WTC11 (cell line): ENCODE data around the gene PRSS33. TPM values are rescaled to one million over a fixed set of nuclear protein-coding genes. Genes with fewer than 3 reads are reported as not detected.

Source experiments
- ATAC-seq: fragments of 200-7000 bp; cut with Tn5 transposase; 2 replicates; pipeline ENCODE4 v1.10.0; 2021; ENCODE audit warnings: mild to moderate bottlenecking, moderate library complexity
- CTCF ChIA-PET: fragments of 300-600 bp; sonication (Branson Sonifier 250); formaldehyde crosslinking; loops from one replicate; lab custom pipeline; 2021; ENCODE audit warnings: antibody characterized with exemption; lab: Charles Lee
- POLR2A ChIA-PET: fragments of 350-600 bp; sonication (Branson Sonifier 250); formaldehyde crosslinking; loops from one replicate; lab custom pipeline; 2021; ENCODE audit warnings: antibody characterized with exemption; lab: Charles Lee
- DNase-seq: peaks from one replicate; pipeline ENCODE4 v3.0.0; 2021; ENCODE audit warnings: low spot score
- H3K27ac Mint-ChIP-seq: 2 replicates; pipeline ENCODE4 v1.8.0; 2021; ENCODE audit warnings: mixed read lengths
- H3K27me3 Mint-ChIP-seq: 2 replicates; pipeline ENCODE4 v1.8.0; 2021; ENCODE audit warnings: low read depth, mild to moderate bottlenecking, moderate library complexity, mixed read lengths
- H3K36me3 Mint-ChIP-seq: 2 replicates; pipeline ENCODE4 v1.8.0; 2021; ENCODE audit warnings: mixed read lengths
- H3K4me1 Mint-ChIP-seq: 2 replicates; pipeline ENCODE4 v1.8.0; 2022; ENCODE audit warnings: mixed read lengths
- H3K4me3 Mint-ChIP-seq: 2 replicates; pipeline ENCODE4 v1.8.0; 2021; ENCODE audit warnings: mild to moderate bottlenecking, moderate library complexity, mixed read lengths
- H3K9me3 Mint-ChIP-seq: 2 replicates; pipeline ENCODE4 v1.8.0; 2021; ENCODE audit warnings: mixed read lengths
- ATF1 ChIP-seq: sonication (generic); formaldehyde crosslinking; IDR thresholded peaks from 2 replicates; pipeline ENCODE4 v1.8.1; 2023; ENCODE audit warnings: mild to moderate bottlenecking, moderate library complexity, missing genetic modification reagents
- HMGA2 ChIP-seq: fragments of 250-450 bp; sonication (Bioruptor Pico); IDR thresholded peaks from 2 replicates; pipeline ENCODE4 v1.4.0; 2021; ENCODE audit warnings: mild to moderate bottlenecking, moderate library complexity
- NR2C2 ChIP-seq: sonication (generic); formaldehyde crosslinking; IDR thresholded peaks from 2 replicates; pipeline ENCODE4 v1.8.0; 2022; ENCODE audit warnings: mild to moderate bottlenecking, missing genetic modification reagents
- PRRX2 ChIP-seq: fragments of 250-450 bp; sonication (Bioruptor Pico); IDR thresholded peaks from 2 replicates; pipeline ENCODE4 v1.8.0; 2021; ENCODE audit warnings: mild to moderate bottlenecking
- RELA ChIP-seq: sonication (generic); formaldehyde crosslinking; IDR thresholded peaks from 2 replicates; pipeline ENCODE4 v1.8.1; 2022; ENCODE audit warnings: missing genetic modification reagents, mild to moderate bottlenecking, borderline replicate concordance
- TEAD4 ChIP-seq: sonication (generic); formaldehyde crosslinking; IDR thresholded peaks from 2 replicates; pipeline ENCODE4 v1.8.0; 2022; ENCODE audit warnings: mild to moderate bottlenecking, missing genetic modification reagents
- TP53 ChIP-seq: sonication (generic); formaldehyde crosslinking; IDR thresholded peaks from 2 replicates; pipeline ENCODE4 v1.8.1; 2023; ENCODE audit warnings: mild to moderate bottlenecking, missing genetic modification reagents
- ZBTB21 ChIP-seq: sonication (generic); formaldehyde crosslinking; IDR thresholded peaks from 2 replicates; pipeline ENCODE4 v1.8.1; 2023; ENCODE audit warnings: mild to moderate bottlenecking, missing genetic modification reagents, borderline replicate concordance
- ZNF317 ChIP-seq: sonication (generic); formaldehyde crosslinking; IDR thresholded peaks from 2 replicates; pipeline ENCODE4 v1.8.1; 2023; ENCODE audit warnings: low read depth, mild to moderate bottlenecking, moderate library complexity, missing genetic modification reagents, borderline replicate concordance
- ZNF396 ChIP-seq: fragments of 250-450 bp; sonication (Bioruptor Pico); IDR thresholded peaks from 2 replicates; pipeline ENCODE4 v1.8.0; 2021; ENCODE audit warnings: mild to moderate bottlenecking, moderate library complexity, borderline replicate concordance
- ZNF423 ChIP-seq: fragments of 250-450 bp; sonication (Bioruptor Pico); IDR thresholded peaks from 2 replicates; pipeline ENCODE4 v2.1.2; 2022; ENCODE audit warnings: mild to moderate bottlenecking, moderate library complexity
- total RNA-seq: library from RNA; stranded (reverse); gene quantifications from 3 replicates; pipeline ENCODE4 v1.2.3, GENCODE V29; 2021
- TF ChIP-seq, protein P1 (sequence below): sonication (generic); formaldehyde crosslinking; IDR thresholded peaks from 2 replicates; pipeline ENCODE4 v1.8.1; 2023; ENCODE audit warnings: mild to moderate bottlenecking, missing genetic modification reagents, moderate library complexity
- TF ChIP-seq, protein P2 (sequence below): sonication (generic); formaldehyde crosslinking; IDR thresholded peaks from 2 replicates; pipeline ENCODE4 v1.8.1; 2022; ENCODE audit warnings: low read depth, mild to moderate bottlenecking, moderate library complexity, missing genetic modification reagents, borderline replicate concordance
- TF ChIP-seq, protein P3 (sequence below): sonication (generic); formaldehyde crosslinking; IDR thresholded peaks from 2 replicates; pipeline ENCODE4 v1.8.1; 2022; ENCODE audit warnings: mild to moderate bottlenecking, missing genetic modification reagents, moderate library complexity, borderline replicate concordance
- TF ChIP-seq, protein P4 (sequence below): sonication (generic); formaldehyde crosslinking; IDR thresholded peaks from 2 replicates; pipeline ENCODE4 v1.8.0; 2022; ENCODE audit warnings: mild to moderate bottlenecking, missing genetic modification reagents
- TF ChIP-seq, protein P5 (sequence below): fragments of 250-450 bp; sonication (Bioruptor Pico); IDR thresholded peaks from 2 replicates; pipeline ENCODE4 v1.9.0; 2021; ENCODE audit warnings: mild to moderate bottlenecking, borderline replicate concordance
- TF ChIP-seq, protein P6 (sequence below): fragments of 250-450 bp; sonication (Bioruptor Pico); IDR thresholded peaks from 2 replicates; pipeline ENCODE4 v1.9.0; 2021; ENCODE audit warnings: moderate library complexity, mild to moderate bottlenecking, inconsistent platforms, borderline replicate concordance
- TF ChIP-seq, protein P7 (sequence below): sonication (generic); formaldehyde crosslinking; IDR thresholded peaks from 2 replicates; pipeline ENCODE4 v1.8.0; 2022; ENCODE audit warnings: missing genetic modification reagents

PRSS33 gene
- total RNA-seq, 1 experiment from 2014 or later, result 0.24 TPM

DNA sequence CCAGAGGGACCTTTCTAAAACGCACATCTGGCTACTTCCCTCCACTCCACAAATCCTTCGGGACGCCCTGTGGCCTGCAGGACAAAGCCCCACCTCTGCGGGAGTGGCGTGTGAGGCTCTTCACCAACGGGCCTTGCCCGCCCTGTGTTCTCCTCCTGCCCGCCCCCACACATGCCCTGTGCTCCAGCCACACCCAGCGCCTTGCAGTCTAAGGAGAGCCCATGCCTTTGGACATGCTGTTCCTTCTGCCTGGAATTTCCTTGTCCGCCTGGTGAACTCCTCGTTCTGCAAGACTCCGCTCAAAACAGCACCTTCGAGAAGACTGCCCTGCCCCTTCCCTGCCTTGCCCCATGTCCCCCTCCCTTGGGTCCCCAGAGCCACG lies 17.7 kb downstream of the PRSS33 start:
- ATAC-seq, result no peak
- TF ChIP-seq, protein P1, sequence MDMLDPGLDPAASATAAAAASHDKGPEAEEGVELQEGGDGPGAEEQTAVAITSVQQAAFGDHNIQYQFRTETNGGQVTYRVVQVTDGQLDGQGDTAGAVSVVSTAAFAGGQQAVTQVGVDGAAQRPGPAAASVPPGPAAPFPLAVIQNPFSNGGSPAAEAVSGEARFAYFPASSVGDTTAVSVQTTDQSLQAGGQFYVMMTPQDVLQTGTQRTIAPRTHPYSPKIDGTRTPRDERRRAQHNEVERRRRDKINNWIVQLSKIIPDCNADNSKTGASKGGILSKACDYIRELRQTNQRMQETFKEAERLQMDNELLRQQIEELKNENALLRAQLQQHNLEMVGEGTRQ (CRISPR knock-in tag), result no peak
- TF ChIP-seq ZBTB21 (no peak), ZNF396 (no peak), ATF1 (CRISPR knock-in tag) (no peak), TEAD4 (no peak), ZNF423 (CRISPR knock-in tag) (no peak), RELA (no peak), HMGA2 (no peak), NR2C2 (CRISPR knock-in tag) (no peak)
- TF ChIP-seq, protein P2, sequence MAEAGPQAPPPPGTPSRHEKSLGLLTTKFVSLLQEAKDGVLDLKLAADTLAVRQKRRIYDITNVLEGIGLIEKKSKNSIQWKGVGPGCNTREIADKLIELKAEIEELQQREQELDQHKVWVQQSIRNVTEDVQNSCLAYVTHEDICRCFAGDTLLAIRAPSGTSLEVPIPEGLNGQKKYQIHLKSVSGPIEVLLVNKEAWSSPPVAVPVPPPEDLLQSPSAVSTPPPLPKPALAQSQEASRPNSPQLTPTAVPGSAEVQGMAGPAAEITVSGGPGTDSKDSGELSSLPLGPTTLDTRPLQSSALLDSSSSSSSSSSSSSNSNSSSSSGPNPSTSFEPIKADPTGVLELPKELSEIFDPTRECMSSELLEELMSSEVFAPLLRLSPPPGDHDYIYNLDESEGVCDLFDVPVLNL (CRISPR knock-in tag), result no peak
- TF ChIP-seq, protein P3, sequence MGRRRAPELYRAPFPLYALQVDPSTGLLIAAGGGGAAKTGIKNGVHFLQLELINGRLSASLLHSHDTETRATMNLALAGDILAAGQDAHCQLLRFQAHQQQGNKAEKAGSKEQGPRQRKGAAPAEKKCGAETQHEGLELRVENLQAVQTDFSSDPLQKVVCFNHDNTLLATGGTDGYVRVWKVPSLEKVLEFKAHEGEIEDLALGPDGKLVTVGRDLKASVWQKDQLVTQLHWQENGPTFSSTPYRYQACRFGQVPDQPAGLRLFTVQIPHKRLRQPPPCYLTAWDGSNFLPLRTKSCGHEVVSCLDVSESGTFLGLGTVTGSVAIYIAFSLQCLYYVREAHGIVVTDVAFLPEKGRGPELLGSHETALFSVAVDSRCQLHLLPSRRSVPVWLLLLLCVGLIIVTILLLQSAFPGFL (CRISPR knock-in tag), result no peak
- TF ChIP-seq, protein P4, sequence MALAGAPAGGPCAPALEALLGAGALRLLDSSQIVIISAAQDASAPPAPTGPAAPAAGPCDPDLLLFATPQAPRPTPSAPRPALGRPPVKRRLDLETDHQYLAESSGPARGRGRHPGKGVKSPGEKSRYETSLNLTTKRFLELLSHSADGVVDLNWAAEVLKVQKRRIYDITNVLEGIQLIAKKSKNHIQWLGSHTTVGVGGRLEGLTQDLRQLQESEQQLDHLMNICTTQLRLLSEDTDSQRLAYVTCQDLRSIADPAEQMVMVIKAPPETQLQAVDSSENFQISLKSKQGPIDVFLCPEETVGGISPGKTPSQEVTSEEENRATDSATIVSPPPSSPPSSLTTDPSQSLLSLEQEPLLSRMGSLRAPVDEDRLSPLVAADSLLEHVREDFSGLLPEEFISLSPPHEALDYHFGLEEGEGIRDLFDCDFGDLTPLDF (CRISPR knock-in tag), result no peak
- TF ChIP-seq, protein P5, sequence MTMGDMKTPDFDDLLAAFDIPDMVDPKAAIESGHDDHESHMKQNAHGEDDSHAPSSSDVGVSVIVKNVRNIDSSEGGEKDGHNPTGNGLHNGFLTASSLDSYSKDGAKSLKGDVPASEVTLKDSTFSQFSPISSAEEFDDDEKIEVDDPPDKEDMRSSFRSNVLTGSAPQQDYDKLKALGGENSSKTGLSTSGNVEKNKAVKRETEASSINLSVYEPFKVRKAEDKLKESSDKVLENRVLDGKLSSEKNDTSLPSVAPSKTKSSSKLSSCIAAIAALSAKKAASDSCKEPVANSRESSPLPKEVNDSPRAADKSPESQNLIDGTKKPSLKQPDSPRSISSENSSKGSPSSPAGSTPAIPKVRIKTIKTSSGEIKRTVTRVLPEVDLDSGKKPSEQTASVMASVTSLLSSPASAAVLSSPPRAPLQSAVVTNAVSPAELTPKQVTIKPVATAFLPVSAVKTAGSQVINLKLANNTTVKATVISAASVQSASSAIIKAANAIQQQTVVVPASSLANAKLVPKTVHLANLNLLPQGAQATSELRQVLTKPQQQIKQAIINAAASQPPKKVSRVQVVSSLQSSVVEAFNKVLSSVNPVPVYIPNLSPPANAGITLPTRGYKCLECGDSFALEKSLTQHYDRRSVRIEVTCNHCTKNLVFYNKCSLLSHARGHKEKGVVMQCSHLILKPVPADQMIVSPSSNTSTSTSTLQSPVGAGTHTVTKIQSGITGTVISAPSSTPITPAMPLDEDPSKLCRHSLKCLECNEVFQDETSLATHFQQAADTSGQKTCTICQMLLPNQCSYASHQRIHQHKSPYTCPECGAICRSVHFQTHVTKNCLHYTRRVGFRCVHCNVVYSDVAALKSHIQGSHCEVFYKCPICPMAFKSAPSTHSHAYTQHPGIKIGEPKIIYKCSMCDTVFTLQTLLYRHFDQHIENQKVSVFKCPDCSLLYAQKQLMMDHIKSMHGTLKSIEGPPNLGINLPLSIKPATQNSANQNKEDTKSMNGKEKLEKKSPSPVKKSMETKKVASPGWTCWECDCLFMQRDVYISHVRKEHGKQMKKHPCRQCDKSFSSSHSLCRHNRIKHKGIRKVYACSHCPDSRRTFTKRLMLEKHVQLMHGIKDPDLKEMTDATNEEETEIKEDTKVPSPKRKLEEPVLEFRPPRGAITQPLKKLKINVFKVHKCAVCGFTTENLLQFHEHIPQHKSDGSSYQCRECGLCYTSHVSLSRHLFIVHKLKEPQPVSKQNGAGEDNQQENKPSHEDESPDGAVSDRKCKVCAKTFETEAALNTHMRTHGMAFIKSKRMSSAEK (CRISPR knock-in tag), result no peak
- Mint-ChIP-seq H3K27me3 (no peaks in the 10 kb centered on the region), H3K9me3 (peaks cover 20% of the 10 kb centered on the region), H3K4me1 (peaks cover 4% of the 10 kb centered on the region), H3K27ac (peak overlapping the region; percentile 96), H3K36me3 (peaks cover 83% of the 10 kb centered on the region), H3K4me3 (no peak overlapping the region)
- POLR2A ChIA-PET, result no interaction called here
- CTCF ChIA-PET, result interaction anchor here (0.9 to 1.0 kb wide), 2 partner anchors 11 to 53 kb away, joined by 3 to 4 read pairs; no protein-coding TSS in a partner anchor
- DNase-seq, result no peak

DNA sequence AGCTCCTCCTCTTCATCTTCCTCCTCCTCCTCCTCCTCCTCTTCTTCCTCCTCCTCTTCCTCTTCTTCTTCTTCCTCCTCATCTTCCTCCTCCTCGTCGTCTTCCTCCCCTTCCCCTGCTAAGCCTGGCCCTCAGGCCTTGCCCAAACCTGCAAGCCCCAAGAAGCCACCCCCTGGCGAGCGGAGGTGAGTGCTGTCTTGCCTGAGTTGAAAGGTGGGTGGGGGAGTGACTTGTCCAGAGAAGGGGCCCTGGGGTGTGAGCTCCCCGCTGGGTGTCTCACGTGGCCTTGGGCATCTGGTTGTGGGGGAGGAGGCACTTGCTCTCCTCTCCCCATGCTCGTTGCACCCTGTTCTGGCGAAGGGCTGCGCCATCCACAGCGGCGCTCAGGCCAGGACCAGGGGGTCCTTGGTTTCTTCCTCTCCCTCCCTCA lies 18.2 kb downstream of the PRSS33 start:
- POLR2A ChIA-PET, result no interaction called here

More for the DNA sequence above, 18.2 kb downstream of the PRSS33 start:
- peaks cover 4% of the 10 kb centered on the region for H3K4me1 Mint-ChIP-seq
- no peaks in the 10 kb centered on the region for H3K27me3 Mint-ChIP-seq
- TF ChIP-seq ZNF317 (CRISPR knock-in tag) (no peak), PRRX2 (CRISPR knock-in tag) (no peak), TP53 (CRISPR knock-in tag) (no peak)
- TF ChIP-seq, protein P6, sequence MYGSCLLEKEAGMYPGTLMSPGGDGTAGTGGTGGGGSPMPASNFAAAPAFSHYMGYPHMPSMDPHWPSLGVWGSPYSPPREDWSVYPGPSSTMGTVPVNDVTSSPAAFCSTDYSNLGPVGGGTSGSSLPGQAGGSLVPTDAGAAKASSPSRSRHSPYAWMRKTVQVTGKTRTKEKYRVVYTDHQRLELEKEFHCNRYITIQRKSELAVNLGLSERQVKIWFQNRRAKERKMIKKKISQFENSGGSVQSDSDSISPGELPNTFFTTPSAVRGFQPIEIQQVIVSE (CRISPR knock-in tag), result no peak
- TF ChIP-seq, protein P2 (CRISPR knock-in tag), result no peak
- TF ChIP-seq, protein P7, sequence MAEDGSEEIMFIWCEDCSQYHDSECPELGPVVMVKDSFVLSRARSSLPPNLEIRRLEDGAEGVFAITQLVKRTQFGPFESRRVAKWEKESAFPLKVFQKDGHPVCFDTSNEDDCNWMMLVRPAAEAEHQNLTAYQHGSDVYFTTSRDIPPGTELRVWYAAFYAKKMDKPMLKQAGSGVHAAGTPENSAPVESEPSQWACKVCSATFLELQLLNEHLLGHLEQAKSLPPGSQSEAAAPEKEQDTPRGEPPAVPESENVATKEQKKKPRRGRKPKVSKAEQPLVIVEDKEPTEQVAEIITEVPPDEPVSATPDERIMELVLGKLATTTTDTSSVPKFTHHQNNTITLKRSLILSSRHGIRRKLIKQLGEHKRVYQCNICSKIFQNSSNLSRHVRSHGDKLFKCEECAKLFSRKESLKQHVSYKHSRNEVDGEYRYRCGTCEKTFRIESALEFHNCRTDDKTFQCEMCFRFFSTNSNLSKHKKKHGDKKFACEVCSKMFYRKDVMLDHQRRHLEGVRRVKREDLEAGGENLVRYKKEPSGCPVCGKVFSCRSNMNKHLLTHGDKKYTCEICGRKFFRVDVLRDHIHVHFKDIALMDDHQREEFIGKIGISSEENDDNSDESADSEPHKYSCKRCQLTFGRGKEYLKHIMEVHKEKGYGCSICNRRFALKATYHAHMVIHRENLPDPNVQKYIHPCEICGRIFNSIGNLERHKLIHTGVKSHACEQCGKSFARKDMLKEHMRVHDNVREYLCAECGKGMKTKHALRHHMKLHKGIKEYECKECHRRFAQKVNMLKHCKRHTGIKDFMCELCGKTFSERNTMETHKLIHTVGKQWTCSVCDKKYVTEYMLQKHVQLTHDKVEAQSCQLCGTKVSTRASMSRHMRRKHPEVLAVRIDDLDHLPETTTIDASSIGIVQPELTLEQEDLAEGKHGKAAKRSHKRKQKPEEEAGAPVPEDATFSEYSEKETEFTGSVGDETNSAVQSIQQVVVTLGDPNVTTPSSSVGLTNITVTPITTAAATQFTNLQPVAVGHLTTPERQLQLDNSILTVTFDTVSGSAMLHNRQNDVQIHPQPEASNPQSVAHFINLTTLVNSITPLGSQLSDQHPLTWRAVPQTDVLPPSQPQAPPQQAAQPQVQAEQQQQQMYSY (CRISPR knock-in tag), result no peak
- ATAC-seq, result no peak
- peaks cover 86% of the 10 kb centered on the region for H3K36me3 Mint-ChIP-seq
- no peak for DNase-seq
- no peak overlapping the region for H3K4me3 Mint-ChIP-seq
- H3K9me3 Mint-ChIP-seq, result peaks cover 25% of the 10 kb centered on the region
- H3K27ac Mint-ChIP-seq, result peak overlapping the region; percentile 96
- CTCF ChIA-PET, result no interaction called here
